ENCODE measurements around the gene SNX17. TPM values are rescaled to one million over a fixed set of nuclear protein-coding genes. Genes with fewer than 3 reads are reported as not detected.

The SNX17 gene
- total and polyA plus RNA-seq, 2 of the 13 experiments (the other 11 are each of a cell fraction or from before 2014, with no cell fraction given), result 75.0 to 109 TPM

- peak overlapping the region; percentile 99 for H3K9ac ChIP-seq (ENCODE audit: insufficient read depth, low read depth, low read length)
- BruUV-seq (replicated peaks), result no TSS peak
- H4K20me1 ChIP-seq (ENCODE audit: insufficient read depth, low read length), result no peaks in the 10 kb centered on the region
- intact Hi-C loops (cut with micrococcal nuclease; ENCODE audit: unreplicated experiment) (no loop called here), in situ Hi-C loops (cut with HindIII; ENCODE audit: extremely low pct_ligation_motif_present, low pct_unique_long_range_greater_than_20kb) (no loop called here)
- H3K27ac ChIP-seq (ENCODE audit: extremely low read length, insufficient read depth, low read length), result peak overlapping the region; percentile 96
- no peaks in the 10 kb centered on the region; a peak in 1 of 5 replicates for H3K27me3 ChIP-seq (ENCODE audit: control insufficient read depth in 1 of 2, insufficient read depth in 2 of 2, low read length in 2 of 2)
- no peaks in the 10 kb centered on the region for H3K9me3 ChIP-seq (ENCODE audit: low read length)
- H3K36me3 ChIP-seq (replicated peaks in 1 of 2; ENCODE audit: control insufficient read depth in 1 of 2, insufficient read depth in 2 of 2, low read length in 2 of 2), result peaks cover 1 to 5% of the 10 kb centered on the region in 2 experiments; a peak in 2 of 5 replicates
- H3K4me1 ChIP-seq (ENCODE audit: insufficient read depth, low read length), result peaks cover 56% of the 10 kb centered on the region
- DNase-seq (ENCODE audit: low spot score) (no peak), ATAC-seq (no peak), FAIRE-seq (no peak)
- H3K4me3 ChIP-seq (replicated peaks in 1 of 3; ENCODE audit: insufficient read depth in 1 of 3, low read depth in 2 of 3, low read length in 3 of 3), result peak overlapping the region in 2 of 3 experiments; percentile 75 to 91; a peak in 3 of 6 replicates
- peak overlapping the region; percentile 90 for H3K4me2 ChIP-seq (ENCODE audit: low read depth, low read length)
- WGBS (ENCODE audit: low lambda C conversion rate), result 79% methylated on average over 7 of the region's 7 CpGs
- no peak overlapping the region for H2AFZ ChIP-seq (ENCODE audit: low read length)
- H3K79me2 ChIP-seq (ENCODE audit: insufficient read depth, low read length), result peaks cover 84% of the 10 kb centered on the region
- POLR2A ChIA-PET, result interaction anchor here (0.8 to 4.1 kb wide), 12 partner anchors 9 to 228 kb away, joined by 3 to 73 read pairs (median 11); partner anchors contain the start of genes ATRAID, EIF2B4, FNDC4 and MPV17
- CTCF ChIA-PET (ENCODE audit: low intra/inter-chr PET ratio, low total read pairs), result no interaction called here
- TF ChIP-seq ZNF607 (CRISPR knock-in tag; IDR thresholded peaks at IDR 0.05; ENCODE audit: borderline replicate concordance) (no peak), ZNF670 (CRISPR knock-in tag; IDR thresholded peaks at IDR 0.05; ENCODE audit: borderline replicate concordance) (0 out of 2 replicates have a peak, but pooled peaks have one; percentile 49), ZNF331 (CRISPR knock-in tag; IDR thresholded peaks at IDR 0.05) (no peak), FOSL1 (CRISPR knock-in tag; IDR thresholded peaks at IDR 0.05; ENCODE audit: borderline replicate concordance) (no peak), JUN (CRISPR knock-in tag; IDR thresholded peaks at IDR 0.05) (no peak), NKX3-1 (CRISPR knock-in tag; IDR thresholded peaks at IDR 0.05) (0 out of 2 replicates have a peak, but pooled peaks have one; percentile 24), MLX (CRISPR knock-in tag; IDR thresholded peaks at IDR 0.05) (no peak), CHCHD3 (CRISPR knock-in tag; IDR thresholded peaks at IDR 0.05) (no peak), CSRNP2 (CRISPR knock-in tag; conservative IDR thresholded peaks at IDR 0.05; ENCODE audit: low read depth) (no peak), MXD4 (CRISPR knock-in tag; IDR thresholded peaks at IDR 0.05) (peak; percentile 4; the same call in 1 of the 2 replicates), ATRX (CRISPR knock-in tag; IDR thresholded peaks at IDR 0.05; ENCODE audit: borderline replicate concordance) (no peak), ZNF737 (CRISPR knock-in tag; IDR thresholded peaks at IDR 0.05; ENCODE audit: borderline replicate concordance) (no peak), KDM4B (CRISPR knock-in tag; IDR thresholded peaks at IDR 0.05) (no peak), PAX8 (CRISPR knock-in tag; IDR thresholded peaks at IDR 0.05; ENCODE audit: borderline replicate concordance) (no peak), GRHL1 (CRISPR knock-in tag; conservative IDR thresholded peaks at IDR 0.05) (no peak), SNAPC4 (CRISPR knock-in tag; IDR thresholded peaks at IDR 0.05) (0 out of 2 replicates have a peak, but pooled peaks have one; percentile 10), RBM22 (optimal IDR thresholded peaks at IDR 0.05; ENCODE audit: low read length) (no peak)
These were observed 15.9 kb upstream of the SNX17 start for GRCh38 chr2:27354597-27354927.

Data from HepG2 (cell line).